HUES48 (cell line): ENCODE data around the gene MPV17.
"Not testable (repeated sequence)": the region's sequence is repeated elsewhere in the genome, so short reads cannot be mapped to it uniquely, and the experiment has no call there.

Experiments used
- H3K27ac ChIP-seq: one replicate; pipeline ENCODE4 v1.7.0; 2013; ENCODE audit warnings: low read depth, low read length, inconsistent platforms
- H3K27me3 ChIP-seq: 2 replicates; pipeline ENCODE4 v1.6.1; 2013; ENCODE audit warnings: mild to moderate bottlenecking, low read length; ENCODE audit not compliant: control insufficient read depth, insufficient read depth
- H3K36me3 ChIP-seq: 2 replicates; pipeline ENCODE4 v1.6.1; 2013; ENCODE audit warnings: low read length; ENCODE audit not compliant: control insufficient read depth, insufficient read depth
- H3K4me1 ChIP-seq: 2 replicates; pipeline ENCODE4 v1.6.1; 2013; ENCODE audit warnings: mild to moderate bottlenecking, low read length; ENCODE audit not compliant: control insufficient read depth, insufficient read depth
- H3K4me3 ChIP-seq: 2 replicates; pipeline ENCODE4 v1.5.1; 2013; ENCODE audit warnings: mild to moderate bottlenecking, low read depth, low read length
- H3K9ac ChIP-seq: 2 replicates; pipeline ENCODE4 v1.6.1; 2013; ENCODE audit warnings: mild to moderate bottlenecking, low read depth, low read length, moderate library complexity
- H3K9me3 ChIP-seq: 2 replicates; pipeline ENCODE4 v1.6.1; 2013; ENCODE audit warnings: low read length; ENCODE audit not compliant: control insufficient read depth, insufficient read depth

MPV17 gene

DNA sequence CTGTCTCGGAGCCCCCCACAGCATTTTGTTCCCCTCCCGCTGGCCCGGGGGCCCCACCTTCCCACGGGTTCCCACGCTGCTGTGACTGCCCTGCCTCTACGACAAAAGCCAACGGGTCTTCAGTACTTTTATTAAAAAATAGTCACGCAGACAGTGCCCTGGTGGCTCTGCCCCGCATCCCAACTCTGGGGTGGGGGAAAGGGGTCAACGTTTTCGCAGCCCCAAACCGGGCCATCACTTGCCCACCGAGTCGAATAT lies 15.7 kb downstream of the MPV17 start:
- H3K9me3 ChIP-seq = no peaks in the 10 kb centered on the region
- H3K27me3 ChIP-seq = peaks cover 52% of the 10 kb centered on the region
- peak overlapping the region; percentile 53 for H3K4me3 ChIP-seq
- H3K4me1 ChIP-seq = peaks cover 6% of the 10 kb centered on the region; the same call in 1 of the 2 replicates
- no peaks in the 10 kb centered on the region for H3K36me3 ChIP-seq
- no peak overlapping the region for H3K9ac ChIP-seq
- no peak overlapping the region for H3K27ac ChIP-seq

DNA sequence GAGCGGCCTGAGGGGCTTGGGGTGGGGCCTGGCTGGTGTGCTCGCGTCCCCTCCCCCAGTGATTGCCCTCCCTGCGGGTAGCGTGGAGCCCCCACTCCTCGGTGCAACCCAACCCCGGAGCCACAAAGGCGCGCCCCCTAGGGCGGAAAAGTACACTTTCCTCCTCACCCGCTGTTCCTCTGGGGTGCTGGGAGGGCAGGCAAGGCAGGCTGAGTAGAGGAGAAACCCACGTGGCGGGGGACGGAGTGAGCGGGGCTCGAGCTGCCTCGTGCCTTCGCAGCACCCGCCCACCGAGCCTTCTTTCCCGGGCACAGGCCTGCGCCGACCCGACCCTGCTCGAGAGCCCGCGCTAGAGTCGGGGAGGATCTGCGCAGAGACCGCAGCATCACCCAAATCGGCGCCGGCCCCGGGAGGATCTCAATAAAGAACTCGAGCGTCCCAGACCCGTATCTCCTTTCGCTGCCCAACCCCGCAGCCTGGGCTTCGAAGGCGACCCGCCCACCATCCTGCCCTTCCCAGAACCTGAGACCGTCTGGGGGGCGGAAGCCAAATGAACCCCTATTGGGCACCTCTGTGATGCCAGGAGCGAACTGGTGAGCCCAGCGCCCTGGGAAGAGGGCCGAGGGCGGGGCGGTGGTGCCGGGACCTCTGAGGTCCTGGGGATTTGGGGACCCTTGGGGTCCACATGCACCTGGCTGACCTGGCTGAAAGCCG lies 16.2 kb downstream of the MPV17 start:
- H3K27me3 ChIP-seq = peaks cover 52% of the 10 kb centered on the region

DNA sequence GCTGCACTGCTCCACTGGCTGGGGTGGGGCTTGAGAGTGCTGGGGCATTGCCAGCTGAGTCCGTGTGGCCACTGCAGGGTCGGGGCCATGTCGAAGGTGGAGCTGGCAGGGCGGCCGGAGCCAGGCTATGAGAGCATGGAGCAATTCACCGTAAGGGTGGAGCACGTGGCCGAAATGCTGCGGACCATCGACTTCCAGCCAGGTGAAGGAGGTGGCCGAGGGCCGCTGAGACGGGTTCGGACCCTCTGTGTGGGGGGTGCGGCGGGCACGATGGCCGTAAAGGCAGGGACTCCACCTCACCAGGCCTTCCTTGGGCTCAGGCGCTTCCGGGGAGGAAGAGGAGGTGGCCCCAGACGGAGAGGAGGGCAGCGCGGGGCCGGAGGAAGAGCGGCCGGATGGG lies 16.8 kb downstream of the MPV17 start:
- peaks cover 52% of the 10 kb centered on the region for H3K27me3 ChIP-seq
- no peak overlapping the region for H3K9ac ChIP-seq
- no peak overlapping the region for H3K27ac ChIP-seq
- H3K4me3 ChIP-seq = peak overlapping the region; percentile 53; the same call in 1 of the 2 replicates
- no peaks in the 10 kb centered on the region for H3K36me3 ChIP-seq
- H3K4me1 ChIP-seq = peaks cover 6% of the 10 kb centered on the region; the same call in 1 of the 2 replicates
- no peaks in the 10 kb centered on the region for H3K9me3 ChIP-seq

More for the DNA sequence above, 16.2 kb downstream of the MPV17 start:
- H3K9me3 ChIP-seq = no peaks in the 10 kb centered on the region
- H3K36me3 ChIP-seq = no peaks in the 10 kb centered on the region
- H3K4me3 ChIP-seq = peak overlapping the region; percentile 53
- H3K27ac ChIP-seq = no peak overlapping the region
- H3K4me1 ChIP-seq = peaks cover 6% of the 10 kb centered on the region; the same call in 1 of the 2 replicates
- H3K9ac ChIP-seq = no peak overlapping the region

GRCh38 chr2:27305516-27305915 lies 17.4 kb downstream of the MPV17 start:
- Histone ChIP-seq H3K4me3 (no peak overlapping the region), H3K27ac (no peak overlapping the region), H3K27me3 (peaks cover 52% of the 10 kb centered on the region), H3K4me1 (peaks cover 6% of the 10 kb centered on the region; the same call in 1 of the 2 replicates), H3K9me3 (no peaks in the 10 kb centered on the region), H3K36me3 (no peaks in the 10 kb centered on the region), H3K9ac (no peak overlapping the region)

DNA sequence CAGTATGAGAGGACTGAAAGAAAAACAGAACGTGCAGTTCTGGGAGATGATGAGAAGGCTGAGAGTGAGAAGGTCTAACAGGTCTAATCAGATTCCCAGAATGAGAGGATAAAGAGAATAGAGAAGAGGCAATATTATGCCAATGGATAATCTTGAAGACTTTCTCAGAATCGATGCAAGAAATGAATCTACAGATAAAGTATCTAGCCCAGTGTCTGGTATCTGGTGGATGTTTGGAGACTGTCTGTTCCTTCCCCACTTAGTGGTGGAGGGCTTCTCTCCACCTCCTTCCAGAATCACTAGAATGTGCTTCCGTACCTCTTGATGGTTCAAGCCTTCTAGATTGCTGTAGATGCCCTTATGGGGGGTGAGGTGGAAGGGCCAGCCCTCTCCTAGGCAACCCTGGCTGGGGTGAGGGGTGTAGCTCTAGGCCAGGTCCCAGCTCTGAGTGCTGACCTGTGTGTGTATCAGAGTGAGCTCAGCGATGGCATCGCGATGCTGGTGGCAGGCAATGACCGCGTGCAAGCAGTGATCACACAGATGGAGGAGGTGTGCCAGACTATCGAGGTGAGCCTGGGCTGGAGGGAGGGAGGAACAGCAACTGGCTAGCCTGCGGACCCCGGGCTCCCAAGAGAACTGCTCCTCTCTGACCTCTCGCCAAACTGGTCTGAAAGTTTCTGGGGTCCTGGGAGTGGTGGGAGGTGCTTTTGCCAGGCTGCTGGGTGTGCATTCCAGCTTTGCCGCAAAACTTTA lies 18.2 kb downstream of the MPV17 start:
- Histone ChIP-seq H3K27ac (no peak overlapping the region), H3K9me3 (no peaks in the 10 kb centered on the region), H3K4me1 (peaks cover 6% of the 10 kb centered on the region; the same call in 1 of the 2 replicates), H3K9ac (no peak overlapping the region), H3K27me3 (peaks cover 51% of the 10 kb centered on the region), H3K36me3 (no peaks in the 10 kb centered on the region), H3K4me3 (no peak overlapping the region)

GRCh38 chr2:27303093-27304025 lies 19.5 kb downstream of the MPV17 start:
- no peak overlapping the region for H3K4me3 ChIP-seq
- H3K36me3 ChIP-seq = no peaks in the 10 kb centered on the region
- peaks cover 6% of the 10 kb centered on the region; the same call in 1 of the 2 replicates for H3K4me1 ChIP-seq
- H3K27me3 ChIP-seq = peaks cover 41% of the 10 kb centered on the region
- no peak overlapping the region for H3K27ac ChIP-seq
- H3K9ac ChIP-seq = no peak overlapping the region
- no peaks in the 10 kb centered on the region for H3K9me3 ChIP-seq

DNA sequence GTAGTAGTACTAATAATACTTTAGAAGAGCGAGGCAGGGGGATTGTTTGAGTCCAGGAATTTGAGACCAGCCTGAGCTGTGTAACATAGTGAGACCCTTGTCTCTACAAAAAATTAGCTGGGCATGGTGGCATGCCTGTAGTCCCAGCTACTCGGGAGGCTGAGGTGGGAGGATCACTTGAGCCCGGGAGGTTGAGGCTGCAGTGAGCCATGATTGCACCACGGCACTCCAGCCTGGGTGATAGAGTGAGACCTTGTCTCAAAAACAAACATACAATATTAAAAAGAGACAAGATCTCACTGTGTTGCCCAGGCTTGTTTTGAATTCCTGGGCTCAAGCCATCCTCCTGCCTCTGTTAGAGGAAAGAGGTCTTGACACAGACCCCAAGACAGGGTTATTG lies 22.3 kb downstream of the MPV17 start:
- not testable (repeated sequence) for H3K27ac ChIP-seq, H3K36me3 ChIP-seq, H3K9ac ChIP-seq, H3K4me1 ChIP-seq, H3K4me3 ChIP-seq, H3K9me3 ChIP-seq
- H3K27me3 ChIP-seq = peaks cover 13% of the 10 kb centered on the region

DNA sequence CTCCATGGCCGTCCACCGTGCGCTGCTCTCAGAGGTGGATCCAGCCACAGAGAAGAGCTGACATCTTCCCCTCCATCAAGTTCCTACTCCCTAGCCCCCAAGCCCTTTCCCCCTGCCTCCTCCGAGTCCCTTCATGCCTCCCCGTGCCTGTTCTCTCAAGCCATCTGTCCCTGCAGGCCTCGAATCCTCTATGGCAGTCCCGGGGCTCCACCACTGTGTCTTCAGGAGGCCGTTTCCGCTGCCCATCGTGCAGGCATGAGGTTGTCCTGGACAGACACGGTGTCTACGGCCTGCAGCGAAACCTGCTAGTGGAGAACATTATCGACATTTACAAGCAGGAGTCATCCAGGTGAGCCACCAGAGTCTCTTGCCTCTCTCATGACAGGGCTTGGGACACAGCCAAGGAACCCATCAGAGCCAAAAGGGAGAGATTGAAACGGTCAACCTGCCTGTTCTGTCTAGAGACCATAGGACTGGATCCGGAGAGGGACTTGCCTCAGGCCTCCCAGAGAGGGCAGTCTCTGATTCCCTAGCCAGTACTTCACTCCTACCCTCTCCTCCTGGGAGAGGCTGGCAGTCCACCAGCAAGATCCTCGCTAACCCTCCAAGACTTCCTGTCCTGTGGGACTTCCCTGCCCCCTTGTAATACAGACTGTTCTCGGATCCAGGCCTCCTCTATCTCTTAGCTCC lies 24.4 kb downstream of the MPV17 start:
- Histone ChIP-seq H3K4me1 (no peaks in the 10 kb centered on the region), H3K27ac (no peak overlapping the region), H3K9ac (no peak overlapping the region), H3K36me3 (no peaks in the 10 kb centered on the region), H3K9me3 (no peaks in the 10 kb centered on the region), H3K4me3 (no peak overlapping the region), H3K27me3 (no peaks in the 10 kb centered on the region)

- Histone ChIP-seq H3K4me3 (no peak overlapping the region), H3K27ac (no peak overlapping the region), H3K9ac (no peak overlapping the region), H3K36me3 (no peaks in the 10 kb centered on the region), H3K27me3 (no peaks in the 10 kb centered on the region), H3K9me3 (no peaks in the 10 kb centered on the region), H3K4me1 (no peaks in the 10 kb centered on the region)
Observed at GRCh38 chr2:27297195-27297594, 25.7 kb downstream of the MPV17 start.

GRCh38 chr2:27296481-27296880 lies 26.4 kb downstream of the MPV17 start:
- H3K27me3 ChIP-seq = no peaks in the 10 kb centered on the region
- no peaks in the 10 kb centered on the region for H3K9me3 ChIP-seq
- no peak overlapping the region for H3K4me3 ChIP-seq
- H3K27ac ChIP-seq = no peak overlapping the region
- no peak overlapping the region for H3K9ac ChIP-seq
- H3K36me3 ChIP-seq = no peaks in the 10 kb centered on the region
- peaks cover 5% of the 10 kb centered on the region; the same call in 1 of the 2 replicates for H3K4me1 ChIP-seq
